DND-41 (cell line): ENCODE measurements around the gene ATP6V1C2.

ENCODE experiments used
- ATAC-seq: fragments of 200-7000 bp; cut with Tn5 transposase; 3 replicates; pipeline ENCODE4 v1.9.1; 2021; ENCODE audit warnings: low read depth; ENCODE audit not compliant: insufficient read depth
- DNase-seq: peaks from one replicate; pipeline ENCODE4 v3.0.0-alpha.2; 2020
- H2AFZ ChIP-seq: 2 replicates; pipeline ENCODE4 v1.6.0; 2012; ENCODE audit warnings: low read depth, low read length
- H3K27ac ChIP-seq: 2 replicates; pipeline ENCODE4 v1.5.1; 2012; ENCODE audit warnings: low read length, inconsistent platforms
- H3K27me3 ChIP-seq: fragments of 200-600 bp; sonication (generic); 2 replicates; pipeline ENCODE4 v1.6.0; 2012; ENCODE audit warnings: low read length, mild to moderate bottlenecking, inconsistent platforms; ENCODE audit not compliant: insufficient read depth, poor library complexity
- H3K36me3 ChIP-seq: 2 replicates; pipeline ENCODE4 v1.5.1; 2012; ENCODE audit warnings: low read length, inconsistent platforms; ENCODE audit not compliant: insufficient read depth
- H3K4me1 ChIP-seq: 2 replicates; pipeline ENCODE4 v1.5.1; 2012; ENCODE audit warnings: mild to moderate bottlenecking, low read length; ENCODE audit not compliant: insufficient read depth
- H3K4me2 ChIP-seq: 2 replicates; pipeline ENCODE4 v1.6.0; 2012; ENCODE audit warnings: mild to moderate bottlenecking, moderate library complexity, low read length, inconsistent platforms; ENCODE audit not compliant: insufficient read depth
- H3K4me3 ChIP-seq, 2 experiments: fragments of 200-600 bp in 1 of 2; shearing (Covaris generic) in 1 of 2; 2 replicates each; pipeline ENCODE4 v1.5.1; 2012 to 2016; ENCODE audit warnings: inconsistent platforms in 2 of 2, low read length in 2 of 2, mild to moderate bottlenecking in 2 of 2, low read depth in 1 of 2, moderate library complexity in 1 of 2
- H3K79me2 ChIP-seq: 2 replicates; pipeline ENCODE4 v1.6.0; 2012; ENCODE audit warnings: low read length, inconsistent platforms; ENCODE audit not compliant: insufficient read depth
- H3K9ac ChIP-seq: 2 replicates; pipeline ENCODE4 v1.6.0; 2012; ENCODE audit warnings: low read depth, mild to moderate bottlenecking, inconsistent platforms, low read length, moderate library complexity
- H3K9me3 ChIP-seq: 2 replicates; pipeline ENCODE4 v1.5.1; 2012; ENCODE audit warnings: low read length, moderate library complexity, mild to moderate bottlenecking, inconsistent platforms; ENCODE audit not compliant: insufficient read depth, severe bottlenecking
- H4K20me1 ChIP-seq: 2 replicates; pipeline ENCODE4 v1.6.0; 2012; ENCODE audit warnings: low read length; ENCODE audit not compliant: insufficient read depth
- CTCF ChIP-seq: IDR thresholded peaks from 2 replicates; pipeline ENCODE4 v1.5.1; 2012; ENCODE audit warnings: borderline replicate concordance, low read length, moderate library complexity, mild to moderate bottlenecking; ENCODE audit not compliant: poor library complexity, severe bottlenecking; ENCODE audit errors: extremely low read depth
- EZH2 ChIP-seq: IDR thresholded peaks from 3 replicates; pipeline ENCODE4 v1.6.1; 2012; ENCODE audit warnings: borderline replicate concordance, low read depth, mild to moderate bottlenecking, moderate library complexity, low read length, inconsistent platforms; ENCODE audit not compliant: severe bottlenecking

ATP6V1C2 gene

DNA sequence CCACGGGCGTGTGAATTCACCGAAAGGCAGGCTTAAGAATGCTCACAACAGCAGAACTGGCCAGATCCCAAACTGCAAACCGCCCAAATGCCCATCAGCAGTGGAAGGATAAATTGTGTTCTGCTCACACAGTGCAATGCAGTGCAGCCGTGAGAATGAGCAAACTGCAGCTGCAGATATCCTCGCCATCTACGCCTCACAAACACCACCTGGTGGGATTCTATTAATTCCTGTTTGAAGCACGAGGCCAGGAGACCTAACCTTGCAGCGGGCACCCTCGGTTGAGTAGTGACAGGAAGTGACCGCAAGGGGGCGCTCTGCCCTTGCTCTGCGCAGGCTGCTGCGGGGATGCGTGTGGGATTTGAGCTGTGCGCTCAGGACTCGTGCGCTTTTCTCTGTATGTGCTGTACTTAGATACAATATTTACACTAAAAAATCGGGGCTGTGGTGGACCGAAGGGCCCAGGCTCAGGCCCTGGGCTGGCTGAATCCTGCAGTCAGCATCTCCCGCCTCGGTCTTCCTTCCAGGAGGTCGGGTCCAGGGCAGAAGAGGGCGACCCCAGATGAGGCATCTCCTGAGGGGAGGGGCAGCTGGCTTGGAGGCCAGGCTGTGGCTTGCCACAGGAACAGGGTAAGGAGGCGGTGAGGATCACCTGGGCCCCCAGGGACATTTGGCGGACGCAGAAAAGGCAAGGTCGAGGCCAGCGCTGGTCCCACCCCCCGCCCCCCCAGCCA is 110.9 kb downstream of the ATP6V1C2 start:
- H3K27ac ChIP-seq = no peak overlapping the region
- H3K79me2 ChIP-seq = no peaks in the 10 kb centered on the region
- peaks cover 21% of the 10 kb centered on the region for H3K27me3 ChIP-seq
- DNase-seq = peak; percentile 81
- H3K36me3 ChIP-seq = no peaks in the 10 kb centered on the region
- TF ChIP-seq EZH2 (no peak), CTCF (peak; percentile 98)
- H3K4me1 ChIP-seq = peaks cover 3% of the 10 kb centered on the region
- no peak overlapping the region for H2AFZ ChIP-seq
- ATAC-seq = peak; percentile 95
- no peak overlapping the region for H3K4me3 ChIP-seq
- H3K9me3 ChIP-seq = no peaks in the 10 kb centered on the region
- peak overlapping the region; percentile 32; the same call in 1 of the 2 replicates for H3K4me2 ChIP-seq
- H4K20me1 ChIP-seq = peaks cover 5% of the 10 kb centered on the region; the same call in 1 of the 2 replicates
- no peak overlapping the region for H3K9ac ChIP-seq

DNA sequence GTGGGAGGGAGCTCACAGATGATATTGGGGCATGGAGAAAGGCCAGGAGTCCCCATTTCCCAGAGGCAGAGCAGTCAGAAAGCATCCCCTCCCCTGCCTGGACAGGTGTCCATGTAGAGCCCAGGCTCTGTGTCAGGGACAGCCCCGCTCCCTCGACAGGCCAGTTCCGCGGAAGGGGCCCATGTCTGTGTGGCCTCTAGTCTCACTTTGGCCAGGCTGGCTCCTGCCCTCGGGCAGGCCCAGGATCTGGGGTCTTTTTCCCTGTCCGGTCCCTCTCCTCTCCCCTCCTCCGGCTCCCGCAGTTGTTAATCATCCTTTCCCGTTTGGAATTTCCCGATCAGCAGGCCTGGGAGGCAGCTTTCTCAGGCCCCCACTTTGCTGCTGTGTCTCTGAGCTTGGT is 111.6 kb downstream of the ATP6V1C2 start:
- H3K27ac ChIP-seq = no peak overlapping the region
- H3K36me3 ChIP-seq = no peaks in the 10 kb centered on the region
- H3K9me3 ChIP-seq = no peaks in the 10 kb centered on the region
- H3K4me1 ChIP-seq = peaks cover 3% of the 10 kb centered on the region
- H3K27me3 ChIP-seq = peaks cover 22% of the 10 kb centered on the region
- TF ChIP-seq EZH2 (no peak), CTCF (no peak)
- no peak for ATAC-seq
- no peak overlapping the region for H3K9ac ChIP-seq
- peaks cover 5% of the 10 kb centered on the region; the same call in 1 of the 2 replicates for H4K20me1 ChIP-seq
- DNase-seq = no peak
- no peak overlapping the region for H2AFZ ChIP-seq
- H3K79me2 ChIP-seq = no peaks in the 10 kb centered on the region
- H3K4me3 ChIP-seq = no peak overlapping the region
- H3K4me2 ChIP-seq = no peak overlapping the region

- TF ChIP-seq EZH2 (no peak), CTCF (no peak)
- Histone ChIP-seq H3K9me3 (no peaks in the 10 kb centered on the region), H3K79me2 (no peaks in the 10 kb centered on the region), H3K36me3 (no peaks in the 10 kb centered on the region), H3K9ac (no peak overlapping the region), H4K20me1 (peaks cover 2% of the 10 kb centered on the region; the same call in 1 of the 2 replicates), H3K4me2 (no peak overlapping the region), H3K27me3 (peaks cover 15% of the 10 kb centered on the region), H3K4me1 (peaks cover 3% of the 10 kb centered on the region), H2AFZ (no peak overlapping the region), H3K4me3 (no peak overlapping the region), H3K27ac (no peak overlapping the region)
- no peak for DNase-seq
- ATAC-seq = no peak
Observed at GRCh38 chr2:10834068-10834655, 112.7 kb downstream of the ATP6V1C2 start.
